HEK293T (cell line): Measurements from ENCODE around the gene ACAA1.
A peak's percentile ranks its signal among the peaks of the same experiment; 100 is the strongest.

Experiments
- CTCF ChIA-PET: fragments of 350-600 bp; formaldehyde crosslinking; extraction: SDS; loops from one replicate; lab custom pipeline; 2021; ENCODE audit warnings: antibody characterized with exemption, inconsistent platforms; lab: Yijun Ruan, JAX
- POLR2A ChIA-PET: fragments of 350-600 bp; formaldehyde crosslinking; extraction: SDS; loops from one replicate; lab custom pipeline; 2020; ENCODE audit warnings: antibody characterized with exemption, inconsistent platforms; lab: Yijun Ruan, JAX
- DNase-seq: peaks from one replicate; pipeline ENCODE4 v3.0.0; 2012; ENCODE audit warnings: mixed read lengths; ENCODE audit errors: extremely low spot score
- ARNT ChIP-seq: fragments of 450-650 bp; IDR thresholded peaks from 2 replicates; pipeline ENCODE4 v1.6.1; 2017; ENCODE audit warnings: mild to moderate bottlenecking
- CTBP1 ChIP-seq: fragments of 450-650 bp; IDR thresholded peaks from 2 replicates; pipeline ENCODE4 v1.6.1; 2016; ENCODE audit warnings: borderline replicate concordance
- ELF4 ChIP-seq: fragments of 450-650 bp; IDR thresholded peaks from 2 replicates; pipeline ENCODE4 v1.6.1; 2017; ENCODE audit warnings: antibody characterized with exemption
- FOXA1 ChIP-seq: fragments of 450-650 bp; IDR thresholded peaks from 2 replicates; pipeline ENCODE4 v1.6.1; 2016; ENCODE audit warnings: mild to moderate bottlenecking
- FOXK2 ChIP-seq: fragments of 450-650 bp; IDR thresholded peaks from 2 replicates; pipeline ENCODE4 v1.6.1; 2016; ENCODE audit warnings: mild to moderate bottlenecking
- FOXM1 ChIP-seq: fragments of 450-650 bp; IDR thresholded peaks from 2 replicates; pipeline ENCODE4 v1.6.1; 2017; ENCODE audit warnings: mild to moderate bottlenecking, borderline replicate concordance
- HDGF ChIP-seq: fragments of 450-650 bp; IDR thresholded peaks from 2 replicates; pipeline ENCODE4 v1.6.1; 2017; ENCODE audit warnings: antibody characterized with exemption, borderline replicate concordance
- L3MBTL2 ChIP-seq: fragments of 450-650 bp; conservative IDR thresholded peaks from 2 replicates; pipeline ENCODE4 v1.6.1; 2016; ENCODE audit warnings: mild to moderate bottlenecking
- LEF1 ChIP-seq: fragments of 450-650 bp; IDR thresholded peaks from 2 replicates; pipeline ENCODE4 v1.6.1; 2017; ENCODE audit warnings: mild to moderate bottlenecking, borderline replicate concordance
- NFRKB ChIP-seq: fragments of 450-650 bp; IDR thresholded peaks from 2 replicates; pipeline ENCODE4 v1.6.1; 2016; ENCODE audit warnings: mild to moderate bottlenecking, moderate library complexity
- PKNOX1 ChIP-seq: fragments of 450-650 bp; IDR thresholded peaks from 2 replicates; pipeline ENCODE4 v1.6.1; 2016
- SP1 ChIP-seq: fragments of 450-650 bp; IDR thresholded peaks from 2 replicates; pipeline ENCODE4 v1.6.1; 2017
- SUZ12 ChIP-seq: fragments of 450-650 bp; IDR thresholded peaks from 2 replicates; pipeline ENCODE4 v1.6.1; 2016; ENCODE audit warnings: mild to moderate bottlenecking
- TARDBP ChIP-seq: fragments of 450-650 bp; IDR thresholded peaks from 2 replicates; pipeline ENCODE4 v1.6.1; 2016
- ZNF384 ChIP-seq: fragments of 450-650 bp; IDR thresholded peaks from 2 replicates; pipeline ENCODE4 v1.6.1; 2016

Gene ACAA1

GRCh38 chr3:38114875-38115644, 21.9 kb downstream of the ACAA1 start:
- ChIA-PET CTCF (no interaction called here), POLR2A (no interaction called here)
- TF ChIP-seq TARDBP = no peak
- TF ChIP-seq NFRKB = no peak
- TF ChIP-seq SP1 = no peak
- no peak for DNase-seq

GRCh38 chr3:38114052-38114874, 22.7 kb downstream of the ACAA1 start:
- no peak for DNase-seq
- ChIA-PET POLR2A (no interaction called here), CTCF (no interaction called here)
- TF ChIP-seq ZNF384 = no peak
- no peak for TF ChIP-seq FOXM1
- TF ChIP-seq TARDBP = no peak
- no peak for TF ChIP-seq HDGF
- no peak for TF ChIP-seq NFRKB
- TF ChIP-seq SUZ12 = no peak
- no peak for TF ChIP-seq ARNT
- no peak for TF ChIP-seq L3MBTL2
- no peak for TF ChIP-seq PKNOX1
- no peak for TF ChIP-seq ELF4
- TF ChIP-seq FOXK2 = no peak
- no peak for TF ChIP-seq LEF1
- no peak for TF ChIP-seq FOXA1

GRCh38 chr3:38112378-38112761, 24.6 kb downstream of the ACAA1 start:
- CTCF ChIA-PET = no interaction called here
- TF ChIP-seq TARDBP = no peak
- TF ChIP-seq FOXA1 = no peak
- no peak for TF ChIP-seq CTBP1
- TF ChIP-seq ELF4 = no peak
- no peak for TF ChIP-seq ARNT
- no peak for TF ChIP-seq ZNF384
- TF ChIP-seq HDGF = no peak
- TF ChIP-seq L3MBTL2 = no peak
- no peak for TF ChIP-seq SP1
- TF ChIP-seq FOXK2 = no peak
- no peak for TF ChIP-seq LEF1
- no peak for TF ChIP-seq FOXM1
- TF ChIP-seq NFRKB = no peak
- no peak for DNase-seq
- POLR2A ChIA-PET = no interaction called here

GRCh38 chr3:38111696-38112377, 25.1 kb downstream of the ACAA1 start:
- TF ChIP-seq NFRKB (no peak), PKNOX1 (no peak), ELF4 (no peak), SUZ12 (no peak), CTBP1 (no peak), LEF1 (no peak), TARDBP (no peak), FOXA1 (no peak)
- DNase-seq = no peak
- POLR2A ChIA-PET = no interaction called here
- CTCF ChIA-PET = no interaction called here

GRCh38 chr3:38111201-38111600, 25.7 kb downstream of the ACAA1 start:
- ChIA-PET CTCF (no interaction called here), POLR2A (no interaction called here)
- DNase-seq = no peak
- TF ChIP-seq ARNT = no peak

- no peak for DNase-seq
- TF ChIP-seq FOXA1 (no peak), ELF4 (no peak), TARDBP (peak; percentile 42; the same call in 1 of the 2 replicates), HDGF (no peak), FOXM1 (no peak)
- ChIA-PET CTCF (no interaction called here), POLR2A (no interaction called here)
Measured at GRCh38 chr3:38110314-38111050, 26.4 kb downstream of the ACAA1 start.
